ENCODE results near the gene FCGR3A. TPM values are rescaled to one million over a fixed set of nuclear protein-coding genes. Genes with fewer than 3 reads are reported as not detected.
"Not testable (repeated sequence)": the region's sequence is repeated elsewhere in the genome, so short reads cannot be mapped to it uniquely, and the experiment has no call there.

Gene FCGR3A
- total RNA-seq, 1 donor from 2014 or later, result 0.17 TPM

DNA sequence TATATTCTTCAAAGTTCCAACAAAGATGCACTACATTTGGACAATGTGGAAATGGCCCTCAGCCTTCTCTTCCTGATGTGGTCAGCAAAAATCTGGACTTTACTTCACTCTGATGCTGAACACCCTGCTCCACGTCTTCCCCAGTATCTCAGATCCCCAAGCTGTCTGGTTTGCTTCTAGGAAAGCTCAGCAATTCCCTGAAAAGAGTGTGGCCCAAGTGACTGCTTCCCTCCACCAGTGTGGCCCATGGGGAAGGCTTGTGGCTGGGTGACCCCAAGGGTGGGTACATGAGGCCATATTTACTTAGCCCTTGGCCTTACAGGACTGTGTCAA is 36.2 kb downstream of the FCGR3A start:
- H3K27ac Mint-ChIP-seq; H3K36me3 Mint-ChIP-seq; H3K4me3 Mint-ChIP-seq; H3K9me3 Mint-ChIP-seq; DNase-seq (ENCODE audit: extremely low spot score, unreplicated experiment); H3K4me1 Mint-ChIP-seq (ENCODE audit: unreplicated experiment): not testable (repeated sequence)
- H3K27me3 Mint-ChIP-seq, result peaks cover 24% of the 10 kb centered on the region

GRCh38 chr1:161512636-161513447 is 36.8 kb downstream of the FCGR3A start:
- DNase-seq (ENCODE audit: extremely low spot score, unreplicated experiment); H3K4me1 Mint-ChIP-seq (ENCODE audit: unreplicated experiment); H3K4me3 Mint-ChIP-seq; H3K9me3 Mint-ChIP-seq; H3K36me3 Mint-ChIP-seq; H3K27ac Mint-ChIP-seq: not testable (repeated sequence)
- peaks cover 22% of the 10 kb centered on the region for H3K27me3 Mint-ChIP-seq

DNA sequence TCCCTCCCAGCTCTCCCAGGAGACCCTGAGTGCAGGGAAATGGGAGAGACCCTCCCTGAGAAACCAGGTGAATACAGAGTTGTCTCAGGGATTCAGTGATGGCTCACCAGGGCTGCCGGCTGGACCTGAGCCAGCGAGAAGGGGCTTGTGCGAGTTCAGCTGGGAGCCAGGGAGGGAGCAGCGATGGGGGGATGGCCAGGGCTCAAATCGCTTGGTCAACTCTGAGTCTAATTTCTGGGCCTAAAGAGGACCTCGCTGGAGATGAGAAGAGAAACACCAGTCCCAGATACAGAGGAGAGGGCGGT is 37.9 kb downstream of the FCGR3A start:
- no peaks in the 10 kb centered on the region for H3K9me3 Mint-ChIP-seq
- no peak for TF ChIP-seq CTCF (conservative IDR thresholded peaks at IDR 0.05)
- H3K4me3 Mint-ChIP-seq, result no peak overlapping the region
- no peaks in the 10 kb centered on the region for H3K36me3 Mint-ChIP-seq
- peaks cover 26% of the 10 kb centered on the region for H3K27me3 Mint-ChIP-seq
- peaks cover 12% of the 10 kb centered on the region for H3K4me1 Mint-ChIP-seq (ENCODE audit: unreplicated experiment)
- H3K27ac Mint-ChIP-seq, result no peak overlapping the region
- no peak for DNase-seq (ENCODE audit: extremely low spot score, unreplicated experiment)

DNA sequence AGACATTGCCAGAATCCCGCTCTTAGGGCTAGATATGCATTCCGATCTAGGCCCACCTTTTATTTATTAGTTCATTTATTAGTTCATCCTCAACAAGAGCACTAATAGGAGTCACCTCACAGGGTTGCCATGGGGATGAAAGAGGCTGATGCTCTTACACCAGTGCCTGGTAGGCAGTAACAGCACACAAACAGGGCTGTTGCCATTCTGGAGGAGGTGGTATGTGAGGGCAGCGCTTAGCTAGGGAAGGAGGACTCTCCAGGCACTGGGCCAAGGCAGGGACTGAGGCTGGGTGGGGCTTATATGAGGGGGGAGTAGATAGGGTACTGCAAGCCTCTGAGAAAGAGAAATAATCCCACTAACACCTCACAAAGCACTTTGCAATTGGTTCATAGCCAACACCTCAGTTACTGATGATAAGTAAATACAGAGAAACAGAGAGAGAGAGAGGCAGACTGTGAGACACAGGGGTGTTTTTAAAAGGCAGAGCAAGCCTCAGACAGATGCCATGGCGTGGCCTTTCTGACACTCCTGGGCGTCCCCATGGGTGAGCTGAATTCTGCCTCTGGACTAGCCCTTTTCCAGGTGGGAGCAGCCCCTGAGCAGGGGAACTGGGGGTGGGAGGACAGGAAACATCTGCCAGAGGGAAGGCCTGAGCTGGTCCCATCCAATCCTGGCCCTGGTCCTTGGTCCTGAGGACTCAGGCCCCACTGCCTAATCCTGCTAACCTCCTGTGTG is 38.4 kb downstream of the FCGR3A start:
- DNase-seq (ENCODE audit: extremely low spot score, unreplicated experiment), result no peak
- TF ChIP-seq CTCF (conservative IDR thresholded peaks at IDR 0.05), result no peak
- no peaks in the 10 kb centered on the region for H3K36me3 Mint-ChIP-seq
- no peak overlapping the region for H3K4me3 Mint-ChIP-seq
- H3K27me3 Mint-ChIP-seq, result peaks cover 31% of the 10 kb centered on the region
- peaks cover 15% of the 10 kb centered on the region for H3K4me1 Mint-ChIP-seq (ENCODE audit: unreplicated experiment)
- H3K9me3 Mint-ChIP-seq, result no peaks in the 10 kb centered on the region
- no peak overlapping the region for H3K27ac Mint-ChIP-seq

DNA sequence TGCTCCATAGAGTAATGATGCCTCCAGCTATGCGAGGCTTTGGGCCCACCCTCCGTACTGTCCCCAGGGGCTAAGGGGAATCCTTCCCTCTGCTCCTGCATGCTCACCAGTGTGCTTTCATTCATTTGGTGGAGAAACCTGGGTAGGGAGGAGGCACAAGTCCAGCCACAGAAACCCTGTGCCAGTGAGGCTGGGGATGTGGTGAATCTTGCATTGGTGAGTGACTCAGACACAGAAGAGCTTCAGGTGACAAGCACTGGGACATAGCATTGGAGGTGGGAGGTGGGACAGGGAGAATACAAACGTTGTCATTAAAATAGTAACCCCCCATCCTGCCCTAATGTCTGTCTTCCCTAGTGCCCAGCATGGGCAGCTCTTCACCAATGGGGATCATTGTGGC is 39.1 kb downstream of the FCGR3A start:
- DNase-seq (ENCODE audit: extremely low spot score, unreplicated experiment), result no peak
- H3K4me1 Mint-ChIP-seq (ENCODE audit: unreplicated experiment), result peaks cover 15% of the 10 kb centered on the region
- no peaks in the 10 kb centered on the region for H3K9me3 Mint-ChIP-seq
- no peak overlapping the region for H3K27ac Mint-ChIP-seq
- peaks cover 35% of the 10 kb centered on the region for H3K27me3 Mint-ChIP-seq
- no peaks in the 10 kb centered on the region for H3K36me3 Mint-ChIP-seq
- no peak for TF ChIP-seq CTCF (conservative IDR thresholded peaks at IDR 0.05)
- no peak overlapping the region for H3K4me3 Mint-ChIP-seq

- Mint-ChIP-seq H3K4me3 (no peak overlapping the region), H3K27ac (no peak overlapping the region), H3K9me3 (no peaks in the 10 kb centered on the region), H3K27me3 (peaks cover 55% of the 10 kb centered on the region), H3K36me3 (no peaks in the 10 kb centered on the region), H3K4me1 (ENCODE audit: unreplicated experiment) (peaks cover 15% of the 10 kb centered on the region)
- no peak for DNase-seq (ENCODE audit: extremely low spot score, unreplicated experiment)
- TF ChIP-seq CTCF (conservative IDR thresholded peaks at IDR 0.05), result no peak
Measured at GRCh38 chr1:161506336-161507223, 43.0 kb downstream of the FCGR3A start.
